Neural cell (in vitro differentiated cells): Measurements from ENCODE around the gene ANTXR1. TPM values are rescaled to one million over a fixed set of nuclear protein-coding genes. Genes with fewer than 3 reads are reported as not detected.

Experiments
- H2AFZ ChIP-seq: fragments of 200-600, 300-800 bp; sonication (generic), shearing (Covaris generic); 2 replicates; pipeline ENCODE4 v1.6.0; 2014; ENCODE audit warnings: low read depth, mild to moderate bottlenecking, antibody characterized with exemption, low read length, moderate library complexity
- H3F3A ChIP-seq: fragments of 200-600 bp; shearing (Covaris generic); 2 replicates; pipeline ENCODE4 v1.6.1; 2016; ENCODE audit warnings: mild to moderate bottlenecking, moderate library complexity, mixed read lengths, antibody characterized with exemption, low read length; ENCODE audit not compliant: insufficient read depth, poor library complexity, severe bottlenecking
- H3K27ac ChIP-seq: fragments of 200-600, 300-800 bp; sonication (generic), shearing (Covaris generic); 2 replicates; pipeline ENCODE4 v1.5.1; 2014; ENCODE audit warnings: mild to moderate bottlenecking, low read length, moderate library complexity
- H3K27me3 ChIP-seq: fragments of 300-800, 200-600 bp; sonication (generic), shearing (Covaris generic); 2 replicates; pipeline ENCODE4 v1.6.0; 2014; ENCODE audit warnings: mild to moderate bottlenecking, low read depth, low read length, moderate library complexity; ENCODE audit not compliant: insufficient read depth
- H3K36me3 ChIP-seq: fragments of 300-800, 200-600 bp; sonication (generic), shearing (Covaris generic); 2 replicates; pipeline ENCODE4 v1.5.1; 2014; ENCODE audit warnings: mild to moderate bottlenecking, antibody characterized with exemption, low read length, moderate library complexity; ENCODE audit not compliant: insufficient read depth
- H3K4me2 ChIP-seq: fragments of 300-800, 200-600 bp; sonication (generic), shearing (Covaris generic); 2 replicates; pipeline ENCODE4 v1.6.0; 2014; ENCODE audit warnings: mild to moderate bottlenecking, low read length
- H3K4me3 ChIP-seq: fragments of 300-800, 200-600 bp; sonication (generic), shearing (Covaris generic); 2 replicates; pipeline ENCODE4 v1.5.1; 2014; ENCODE audit warnings: mild to moderate bottlenecking, low read length, moderate library complexity
- H3K79me2 ChIP-seq: fragments of 200-600 bp; shearing (Covaris generic); replicated peaks from 2 replicates; pipeline ENCODE4 v1.6.0; 2014; ENCODE audit warnings: mild to moderate bottlenecking, low read length, moderate library complexity; ENCODE audit not compliant: insufficient read depth
- H3K9ac ChIP-seq: fragments of 300-800, 200-600 bp; sonication (generic), shearing (Covaris generic); 2 replicates; pipeline ENCODE4 v1.6.1; 2016; ENCODE audit warnings: mild to moderate bottlenecking, low read length, mixed read lengths
- H3K9me2 ChIP-seq: fragments of 200-600 bp; shearing (Covaris generic); 2 replicates; pipeline ENCODE4 v1.6.1; 2016; ENCODE audit warnings: mild to moderate bottlenecking, low read length, mixed read lengths; ENCODE audit not compliant: insufficient read depth
- H3K9me3 ChIP-seq: fragments of 200-600, 300-800 bp; sonication (generic), shearing (Covaris generic); 2 replicates; pipeline ENCODE4 v1.6.1; 2016; ENCODE audit warnings: mild to moderate bottlenecking, mixed run types, low read length, moderate library complexity, mixed read lengths
- H4K20me1 ChIP-seq: fragments of 200-600 bp; shearing (Covaris generic); 2 replicates; pipeline ENCODE4 v1.6.1; 2016; ENCODE audit warnings: mild to moderate bottlenecking, mixed run types; ENCODE audit not compliant: insufficient read depth
- CTCF ChIP-seq: fragments of 450-650 bp; IDR thresholded peaks from 2 replicates; pipeline ENCODE4 v1.5.1; 2014; ENCODE audit warnings: antibody characterized with exemption, mild to moderate bottlenecking, moderate library complexity; ENCODE audit not compliant: poor library complexity, severe bottlenecking
- EP300 ChIP-seq: fragments of 450-650 bp; conservative IDR thresholded peaks from 2 replicates; pipeline ENCODE4 v1.6.1; 2014; ENCODE audit warnings: antibody characterized with exemption, mild to moderate bottlenecking, moderate library complexity; ENCODE audit not compliant: poor library complexity, severe bottlenecking
- EZH2 ChIP-seq: fragments of 200-600, 300-800 bp; shearing (Covaris generic), sonication (generic); IDR thresholded peaks from 2 replicates; pipeline ENCODE4 v1.6.1; 2014; ENCODE audit warnings: antibody characterized with exemption, low read length, borderline replicate concordance, mild to moderate bottlenecking; ENCODE audit not compliant: insufficient read depth, poor library complexity, severe bottlenecking
- MXI1 ChIP-seq: fragments of 450-650 bp; conservative IDR thresholded peaks from 2 replicates; pipeline ENCODE4 v1.6.1; 2014; ENCODE audit warnings: antibody characterized with exemption, mild to moderate bottlenecking; ENCODE audit not compliant: poor library complexity, severe bottlenecking
- POLR2AphosphoS5 ChIP-seq: IDR thresholded peaks from 2 replicates; pipeline ENCODE4 v1.6.1; 2012
- RAD21 ChIP-seq: fragments of 450-650 bp; conservative IDR thresholded peaks from 2 replicates; pipeline ENCODE4 v1.6.1; 2014; ENCODE audit warnings: antibody characterized with exemption, mild to moderate bottlenecking, moderate library complexity
- REST ChIP-seq: IDR thresholded peaks from 2 replicates; pipeline ENCODE4 v1.6.1; 2012; ENCODE audit warnings: borderline replicate concordance
- SMC3 ChIP-seq: fragments of 450-650 bp; conservative IDR thresholded peaks from 2 replicates; pipeline ENCODE4 v1.6.1; 2014; ENCODE audit warnings: antibody characterized with exemption, mild to moderate bottlenecking, moderate library complexity; ENCODE audit not compliant: poor library complexity
- TAF1 ChIP-seq: IDR thresholded peaks from 2 replicates; pipeline ENCODE4 v1.6.1; 2012; ENCODE audit warnings: low read depth
- polyA plus RNA-seq: library from polyadenylated mRNA; depleted of rRNA; stranded (reverse); fragments of >200 nt; gene quantifications from 2 replicates; pipeline ENCODE4 v1.2.3, GENCODE V29; 2014

ANTXR1 gene
- polyA plus RNA-seq, 1 donor from 2014 or later = 4.9 TPM

GRCh38 chr2:69139778-69140670 is 127.0 kb downstream of the ANTXR1 start:
- Histone ChIP-seq H3F3A (no peaks in the 10 kb centered on the region), H3K9me2 (no peaks in the 10 kb centered on the region), H4K20me1 (no peaks in the 10 kb centered on the region), H3K9me3 (no peaks in the 10 kb centered on the region), H3K79me2 (no peaks in the 10 kb centered on the region), H3K9ac (no peak overlapping the region), H3K4me2 (no peak overlapping the region), H3K36me3 (peaks cover 7% of the 10 kb centered on the region), H3K27me3 (no peaks in the 10 kb centered on the region), H3K27ac (no peak overlapping the region), H2AFZ (no peak overlapping the region), H3K4me3 (no peak overlapping the region)
- no peak for TF ChIP-seq POLR2AphosphoS5
- no peak for TF ChIP-seq TAF1
- no peak for TF ChIP-seq EZH2
- TF ChIP-seq MXI1 = no peak
- no peak for TF ChIP-seq SMC3
- TF ChIP-seq REST = no peak
- TF ChIP-seq RAD21 = no peak
- no peak for TF ChIP-seq EP300
- TF ChIP-seq CTCF = no peak

DNA sequence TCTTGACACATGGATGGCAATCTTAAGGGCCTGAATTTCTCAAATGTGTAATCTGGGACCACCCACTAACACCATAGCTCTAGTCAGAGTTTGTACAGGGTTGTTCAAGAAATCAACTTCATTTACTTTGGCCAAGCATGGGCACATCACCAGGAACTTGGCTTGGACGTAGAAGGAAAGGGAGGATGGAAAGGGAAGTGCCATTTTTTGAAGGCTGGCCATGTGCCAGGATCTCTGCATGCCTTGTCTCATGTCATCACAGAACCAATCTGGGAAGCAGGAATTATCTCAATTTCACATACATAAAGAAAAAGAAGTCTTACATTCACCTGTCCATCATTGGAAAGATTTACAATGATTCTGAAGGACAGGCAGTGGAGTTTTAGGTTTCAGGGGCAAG is 128.1 kb downstream of the ANTXR1 start:
- Histone ChIP-seq H3K9me3 (no peaks in the 10 kb centered on the region), H3K27ac (no peak overlapping the region), H3K9me2 (no peaks in the 10 kb centered on the region), H3K4me3 (no peak overlapping the region), H2AFZ (no peak overlapping the region), H3K36me3 (peaks cover 7% of the 10 kb centered on the region), H3K4me2 (no peak overlapping the region), H3F3A (no peaks in the 10 kb centered on the region), H3K79me2 (no peaks in the 10 kb centered on the region), H3K27me3 (no peaks in the 10 kb centered on the region), H4K20me1 (no peaks in the 10 kb centered on the region), H3K9ac (no peak overlapping the region)
- no peak for TF ChIP-seq TAF1
- TF ChIP-seq POLR2AphosphoS5 = no peak
- no peak for TF ChIP-seq RAD21
- no peak for TF ChIP-seq SMC3
